PFSK-1 (cell line): ENCODE measurements around the gene ADAM12.

Source experiments
- FOXP2 ChIP-seq: optimal IDR thresholded peaks from 2 replicates; pipeline ENCODE3; 2011; ENCODE audit warnings: borderline replicate concordance, control low read depth, inconsistent platforms; ENCODE audit not compliant: insufficient read depth; ENCODE audit errors: extremely low read length, extremely low read depth
- POLR2AphosphoS5 ChIP-seq: IDR thresholded peaks from 2 replicates; pipeline ENCODE4 v1.6.1; 2012; ENCODE audit warnings: low read depth, mild to moderate bottlenecking, control low read depth, low read length, moderate library complexity
- REST ChIP-seq, 2 experiments: IDR thresholded peaks; 2 replicates each; pipeline versions ENCODE4 v1.6.1 to v1.8.0; 2011 to 2012; ENCODE audit warnings: low read depth in 2 of 2, low read length in 2 of 2, control low read depth in 1 of 2, inconsistent platforms in 1 of 2, mild to moderate bottlenecking in 1 of 2, moderate library complexity in 1 of 2; ENCODE audit not compliant: insufficient read depth in 1 of 2
- SIN3A ChIP-seq: IDR thresholded peaks from 2 replicates; pipeline ENCODE4 v1.6.1; 2012; ENCODE audit warnings: mild to moderate bottlenecking, low read length, moderate library complexity, borderline replicate concordance; ENCODE audit not compliant: insufficient read depth
- TAF1 ChIP-seq: IDR thresholded peaks from 2 replicates; pipeline ENCODE4 v1.6.1; 2012; ENCODE audit warnings: low read length, control low read depth, borderline replicate concordance; ENCODE audit not compliant: insufficient read depth

The ADAM12 gene

GRCh38 chr10:126207313-126207771 is 180.9 kb downstream of the ADAM12 start:
- TF ChIP-seq TAF1 = no peak
- TF ChIP-seq FOXP2 = no peak
- no peak for TF ChIP-seq REST (IDR thresholded peaks at IDR 0.05; ENCODE audit: insufficient read depth in 1 of 2, low read depth in 2 of 2, low read length in 2 of 2)
- no peak for TF ChIP-seq POLR2AphosphoS5
- TF ChIP-seq SIN3A = no peak

- TF ChIP-seq SIN3A (no peak), POLR2AphosphoS5 (no peak), REST (IDR thresholded peaks at IDR 0.05; ENCODE audit: insufficient read depth in 1 of 2, low read depth in 2 of 2, low read length in 2 of 2) (no peak), TAF1 (no peak), FOXP2 (no peak)
These were observed 182.6 kb downstream of the ADAM12 start for GRCh38 chr10:126205486-126206205.

- TF ChIP-seq FOXP2 = no peak
These were observed 184.0 kb downstream of the ADAM12 start for GRCh38 chr10:126204320-126204719.

- TF ChIP-seq SIN3A = no peak
- no peak for TF ChIP-seq POLR2AphosphoS5
- no peak for TF ChIP-seq FOXP2
- no peak for TF ChIP-seq REST (IDR thresholded peaks at IDR 0.05; ENCODE audit: insufficient read depth in 1 of 2, low read depth in 2 of 2, low read length in 2 of 2)
- no peak for TF ChIP-seq TAF1
These were observed 184.5 kb downstream of the ADAM12 start for GRCh38 chr10:126203746-126204145.

GRCh38 chr10:126201603-126202002 is 186.7 kb downstream of the ADAM12 start:
- TF ChIP-seq FOXP2 (no peak), REST (IDR thresholded peaks at IDR 0.05; ENCODE audit: insufficient read depth in 1 of 2, low read depth in 2 of 2, low read length in 2 of 2) (no peak), TAF1 (no peak), SIN3A (no peak), POLR2AphosphoS5 (no peak)
